Activated naive CD4-positive, alpha-beta T cell treated with anti-CD3 and anti-CD28 coated beads, Interleukin-2, amount 10 ng/mL, durations not matched to agents 5 hours and 36 hours (primary cell): ENCODE data around the gene DARS2. TPM values are rescaled to one million over a fixed set of nuclear protein-coding genes. Genes with fewer than 3 reads are reported as not detected.

ENCODE experiments used
- total RNA-seq, 2 experiments: library from RNA; stranded (reverse); gene quantifications; one replicate each; pipeline ENCODE4 v1.2.3, GENCODE V29; 2021

Gene DARS2
- total RNA-seq = 10 to 100 TPM; 19.8 to 21.4 TPM

GRCh38 chr1:173824315-173825081 is at the start of gene DARS2, which contains the start of gene CENPL:
Gene DARS2 (plus strand): TSS chr1:173824673. CDS start chr1:173825230, 557 bp downstream.
Gene CENPL (minus strand): TSS chr1:173824883. CDS start chr1:173811299, 13,584 bp downstream.

GRCh38 chr1:173867753-173868265 is 43.3 kb downstream of the DARS2 start, which contains the start of gene GAS5:
Gene GAS5 (minus strand): TSS chr1:173867989.

GRCh38 chr1:173868266-173869020 is 44.0 kb downstream of the DARS2 start, which contains the start of gene ZBTB37:
Gene ZBTB37 (plus strand): TSS chr1:173868380. CDS start chr1:173870226, 1,846 bp downstream.

Other genes starting within 250 kb of the DARS2 start
- not detected for gene SLC9C2, start 221.6 kb upstream of the DARS2 start, total RNA-seq
- not detected for gene TEX50, start 189.3 kb upstream of the DARS2 start, total RNA-seq
- not detected for gene ANKRD45, start 154.8 kb upstream of the DARS2 start, total RNA-seq
- gene KLHL20, start 109.7 kb upstream of the DARS2 start, total RNA-seq = 10 to 100 TPM; 20.3 to 21.1 TPM
- gene CENPL, start 210 bp downstream of the DARS2 start, total RNA-seq = 10 to 100 TPM; 22.1 to 22.4 TPM
- 100 to 1,000 TPM; 488 to 496 TPM for gene GAS5, start 43.3 kb downstream of the DARS2 start, total RNA-seq
- 10 to 100 TPM; 11.0 to 13.0 TPM for gene ZBTB37, start 43.7 kb downstream of the DARS2 start, total RNA-seq
- not detected for gene SERPINC1, start 92.7 kb downstream of the DARS2 start, total RNA-seq
- 10 to 100 TPM; 30.5 to 33.8 TPM for gene RC3H1, start 197.7 kb downstream of the DARS2 start, total RNA-seq